Neuron (in vitro differentiated cells): Measurements from ENCODE around the gene SGSH.

Source experiments
- H2AFZ ChIP-seq: one replicate; pipeline ENCODE4 v1.6.1; 2013; ENCODE audit warnings: low read depth, mild to moderate bottlenecking, inconsistent platforms, low read length, moderate library complexity
- H3K27me3 ChIP-seq: one replicate; pipeline ENCODE4 v1.6.1; 2013; ENCODE audit warnings: low read length; ENCODE audit not compliant: insufficient read depth
- H3K36me3 ChIP-seq: one replicate; pipeline ENCODE4 v1.6.1; 2013; ENCODE audit warnings: low read length; ENCODE audit not compliant: insufficient read depth
- H3K4me1 ChIP-seq: one replicate; pipeline ENCODE4 v1.6.1; 2013; ENCODE audit warnings: low read length; ENCODE audit not compliant: insufficient read depth
- H3K4me3 ChIP-seq: 2 replicates; pipeline ENCODE4 v1.5.1; 2013; ENCODE audit warnings: mild to moderate bottlenecking, low read length, moderate library complexity
- H3K9me3 ChIP-seq: one replicate; pipeline ENCODE4 v1.6.1; 2013; ENCODE audit warnings: low read length

Gene SGSH

DNA sequence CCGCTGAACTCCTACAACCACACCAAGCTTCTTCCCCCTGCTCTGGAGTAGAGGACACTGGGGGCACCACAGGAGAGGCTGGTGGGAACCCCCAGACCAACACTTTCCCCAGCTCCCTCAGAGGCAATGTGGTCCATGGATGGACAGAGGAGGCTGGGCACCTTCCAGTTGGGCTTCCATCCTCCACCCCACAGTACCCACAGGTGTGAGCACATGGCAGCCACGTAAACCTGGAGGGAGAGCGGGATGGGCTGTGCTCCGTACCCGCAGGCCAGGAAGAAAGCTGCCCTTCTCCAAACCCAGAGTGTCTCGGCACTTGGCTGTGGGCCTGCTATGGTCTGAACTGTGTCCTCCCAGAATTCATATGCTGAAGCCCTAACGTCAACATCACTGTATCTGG lies 1.7 kb downstream of the SGSH start:
- H3K4me3 ChIP-seq = no peak overlapping the region
- no peaks in the 10 kb centered on the region for H3K9me3 ChIP-seq
- H3K36me3 ChIP-seq = peaks cover 14% of the 10 kb centered on the region
- H3K27me3 ChIP-seq = no peaks in the 10 kb centered on the region
- H2AFZ ChIP-seq = no peak overlapping the region
- peaks cover 17% of the 10 kb centered on the region for H3K4me1 ChIP-seq

DNA sequence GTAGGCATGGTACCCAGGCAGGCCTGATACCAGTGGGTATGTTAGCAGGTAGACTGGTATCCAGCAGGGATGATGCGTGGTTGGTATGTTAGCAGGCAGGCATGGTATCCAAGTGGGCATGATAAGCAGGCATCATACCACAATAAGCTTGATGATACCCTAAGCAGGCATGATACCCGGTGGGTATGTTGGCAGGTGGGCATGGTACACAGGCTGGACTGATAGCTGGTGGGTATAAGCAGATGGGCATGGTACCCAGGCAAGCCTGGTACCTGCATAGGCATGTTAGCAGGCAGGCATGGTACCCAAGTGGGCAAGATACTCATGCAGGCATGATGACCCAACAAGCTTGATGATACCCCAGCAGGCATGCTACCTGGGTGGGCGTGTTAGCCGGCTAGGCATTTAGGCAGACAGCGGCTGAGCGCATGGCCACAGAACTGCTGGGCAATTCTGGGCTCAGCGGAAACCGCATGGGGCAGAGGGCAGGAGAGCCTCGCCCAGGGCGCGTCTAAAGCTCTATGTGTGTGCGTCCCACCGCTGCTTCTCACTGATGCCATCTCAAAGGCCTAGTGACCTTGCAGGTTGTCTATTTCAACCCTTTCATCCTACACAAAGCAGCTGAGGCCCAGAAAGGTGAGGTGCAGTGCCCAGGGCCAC lies 2.3 kb downstream of the SGSH start:
- Histone ChIP-seq H3K27me3 (no peaks in the 10 kb centered on the region), H3K9me3 (no peaks in the 10 kb centered on the region), H2AFZ (no peak overlapping the region), H3K36me3 (peaks cover 17% of the 10 kb centered on the region), H3K4me1 (peaks cover 17% of the 10 kb centered on the region), H3K4me3 (no peak overlapping the region)

DNA sequence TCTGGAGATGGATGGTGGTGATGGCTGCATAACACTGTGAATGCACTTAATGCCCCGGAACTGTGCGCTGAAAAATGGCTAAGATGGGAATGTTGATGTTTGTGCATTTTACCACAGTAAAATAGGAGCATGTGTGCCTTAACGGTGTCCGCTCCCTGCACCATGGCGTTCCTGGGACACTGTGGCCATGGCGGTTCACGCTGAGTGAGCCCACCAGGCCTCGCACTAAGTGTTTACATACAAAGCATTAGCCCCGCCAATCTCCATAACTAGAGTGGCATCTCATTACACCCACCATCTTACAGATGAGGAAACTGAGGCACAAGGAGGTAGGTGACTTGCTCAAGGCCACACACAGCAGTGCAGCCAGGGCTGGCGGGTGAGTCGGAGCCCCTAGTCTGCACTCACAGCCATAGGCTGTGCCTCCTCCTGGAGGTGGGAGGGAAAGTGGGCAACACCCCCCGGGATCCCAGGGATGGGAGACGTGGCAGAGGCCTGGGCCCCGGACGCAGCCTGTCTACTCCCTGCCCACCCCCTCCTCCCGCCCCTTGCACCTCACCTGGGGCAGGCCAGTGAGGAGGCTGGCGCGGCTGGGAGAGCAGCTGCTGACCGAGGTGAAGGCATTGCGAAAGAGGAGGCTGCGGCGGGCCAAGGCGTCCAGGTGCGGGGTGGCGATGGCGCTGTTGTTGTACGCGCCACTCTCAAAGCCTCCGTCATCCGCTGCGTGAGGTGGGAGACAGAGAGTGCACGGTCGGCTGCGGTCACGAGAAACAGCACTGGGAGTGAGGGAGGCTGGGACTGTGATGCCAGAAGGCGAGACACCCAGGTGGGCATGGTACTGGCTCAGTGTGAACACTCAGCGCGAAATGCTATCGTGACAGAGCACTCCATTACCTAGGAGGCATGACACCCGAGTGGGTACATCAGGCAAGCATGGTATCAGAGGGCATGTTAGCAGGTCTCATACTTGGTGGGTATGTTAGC lies 3.4 kb downstream of the SGSH start:
- peaks cover 17% of the 10 kb centered on the region for H3K4me1 ChIP-seq
- no peak overlapping the region for H2AFZ ChIP-seq
- peaks cover 22% of the 10 kb centered on the region for H3K36me3 ChIP-seq
- H3K27me3 ChIP-seq = no peaks in the 10 kb centered on the region
- no peak overlapping the region for H3K4me3 ChIP-seq
- H3K9me3 ChIP-seq = no peaks in the 10 kb centered on the region

DNA sequence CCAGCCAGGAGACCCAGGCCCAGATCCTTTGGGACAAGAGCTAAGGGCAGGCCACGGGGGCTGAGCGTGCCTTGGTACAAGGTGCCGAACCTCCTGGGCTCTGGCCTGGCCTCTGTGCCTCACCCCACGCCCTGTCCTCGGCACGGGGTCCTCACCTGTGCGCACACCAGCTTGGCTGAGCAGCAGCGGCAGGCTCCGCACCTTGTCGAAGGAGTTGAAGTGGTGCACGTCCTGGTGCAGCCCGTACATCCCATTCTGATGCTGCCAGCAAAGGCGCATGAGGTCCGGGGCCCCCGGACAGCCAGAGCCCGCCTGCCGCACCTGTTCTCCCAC lies 5.3 kb downstream of the SGSH start:
- Histone ChIP-seq H3K27me3 (no peaks in the 10 kb centered on the region), H3K4me1 (peaks cover 8% of the 10 kb centered on the region), H3K9me3 (no peaks in the 10 kb centered on the region), H2AFZ (no peak overlapping the region), H3K36me3 (peaks cover 41% of the 10 kb centered on the region), H3K4me3 (no peak overlapping the region)

DNA sequence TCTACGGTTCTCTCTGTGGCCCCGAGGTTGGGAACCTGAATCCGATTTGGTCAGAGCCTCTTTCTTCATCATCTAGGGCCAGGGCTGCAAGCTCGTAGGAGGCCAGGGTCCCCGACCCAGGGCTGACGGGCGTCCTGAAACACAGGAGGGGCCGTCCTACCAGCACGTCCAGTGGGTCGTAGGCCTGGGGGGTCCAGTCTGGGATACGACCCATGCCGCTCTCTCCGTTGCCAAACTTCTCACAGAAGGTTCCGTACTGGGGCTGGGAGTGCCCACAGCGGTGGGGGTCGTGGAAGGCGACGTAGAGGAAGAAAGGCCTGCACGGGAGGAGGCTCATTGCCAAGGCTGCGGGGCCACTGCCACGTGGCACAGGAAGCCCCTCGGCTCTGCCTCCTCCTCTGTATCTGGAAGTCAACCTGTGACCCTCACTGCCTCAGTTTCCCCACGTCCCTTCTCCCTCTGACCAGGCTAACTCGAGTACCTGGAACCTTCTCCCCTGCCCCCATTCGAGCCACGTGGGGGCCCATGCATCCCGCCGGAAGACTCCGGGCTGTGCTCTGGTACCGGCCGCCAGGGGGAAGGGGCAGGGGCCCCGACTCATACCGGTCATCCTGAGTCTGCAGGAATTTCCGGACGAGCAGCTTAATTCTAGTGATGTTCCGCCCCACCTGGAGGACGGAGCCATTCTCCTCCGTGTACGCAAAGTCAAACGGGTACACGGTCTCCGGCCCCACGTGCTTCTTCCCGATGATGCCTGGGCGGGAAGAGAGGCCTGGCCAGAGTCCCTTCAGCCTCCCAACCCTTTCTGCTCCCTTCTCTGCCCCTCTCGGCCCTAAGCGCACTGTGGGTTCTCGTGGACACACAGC lies 5.9 kb downstream of the SGSH start:
- Histone ChIP-seq H3K4me1 (peaks cover 2% of the 10 kb centered on the region), H3K4me3 (no peak overlapping the region), H3K27me3 (no peaks in the 10 kb centered on the region), H3K36me3 (peaks cover 44% of the 10 kb centered on the region), H2AFZ (no peak overlapping the region), H3K9me3 (no peaks in the 10 kb centered on the region)

DNA sequence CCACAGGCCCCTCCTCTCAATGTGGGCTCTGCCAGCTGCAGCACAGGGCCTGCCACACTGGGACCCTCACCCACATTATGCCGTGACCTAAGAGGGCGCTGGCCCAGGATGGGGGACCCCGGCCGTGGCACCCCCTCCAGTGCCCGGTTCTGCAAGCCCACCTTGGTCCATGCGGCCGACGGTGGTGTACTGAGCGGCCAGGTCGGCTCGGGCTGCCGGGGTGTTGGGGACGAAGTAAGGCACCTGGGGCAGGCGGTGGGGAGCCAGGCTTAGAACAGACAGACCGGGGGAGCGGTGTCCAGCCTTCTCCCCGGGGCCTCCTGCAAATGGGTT lies 6.5 kb downstream of the SGSH start:
- Histone ChIP-seq H3K36me3 (peaks cover 48% of the 10 kb centered on the region), H3K4me3 (no peak overlapping the region), H2AFZ (no peak overlapping the region), H3K27me3 (no peaks in the 10 kb centered on the region), H3K4me1 (no peaks in the 10 kb centered on the region), H3K9me3 (no peaks in the 10 kb centered on the region)

DNA sequence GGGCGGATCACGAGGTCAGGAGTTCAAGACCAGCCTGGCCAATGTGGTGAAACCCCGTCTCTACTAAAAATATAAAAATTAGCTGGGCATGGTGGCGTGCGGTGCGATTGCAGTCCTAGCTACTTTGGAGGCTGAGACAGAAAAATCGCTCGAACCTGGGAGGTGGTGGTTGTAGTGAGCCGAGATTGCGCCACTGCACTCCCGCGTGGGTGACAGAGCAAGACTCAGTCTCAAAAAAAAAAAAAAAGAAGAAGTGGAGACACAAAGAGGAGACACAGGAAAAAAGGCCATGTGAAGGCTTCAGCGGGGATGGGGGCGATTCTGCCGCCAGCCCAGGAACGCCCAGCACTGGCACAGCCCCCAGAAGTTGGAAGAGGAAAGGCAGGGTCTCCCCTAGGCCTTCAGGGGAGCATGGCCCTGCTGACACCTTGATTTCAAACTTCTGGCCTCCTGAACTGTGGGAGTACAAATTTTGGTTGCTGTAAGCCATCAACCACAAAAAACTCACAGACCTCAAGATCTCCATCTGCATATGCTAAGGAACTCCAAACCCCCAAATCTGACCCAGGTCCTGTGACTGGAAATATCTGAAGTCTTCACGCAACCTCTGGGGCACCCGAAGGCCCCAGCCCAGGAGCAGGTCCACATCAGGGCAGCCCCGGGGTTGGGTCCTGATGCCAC lies 7.0 kb downstream of the SGSH start:
- H3K36me3 ChIP-seq = peaks cover 51% of the 10 kb centered on the region
- H3K4me3 ChIP-seq = no peak overlapping the region
- no peaks in the 10 kb centered on the region for H3K9me3 ChIP-seq
- no peaks in the 10 kb centered on the region for H3K27me3 ChIP-seq
- no peak overlapping the region for H2AFZ ChIP-seq
- no peaks in the 10 kb centered on the region for H3K4me1 ChIP-seq

DNA sequence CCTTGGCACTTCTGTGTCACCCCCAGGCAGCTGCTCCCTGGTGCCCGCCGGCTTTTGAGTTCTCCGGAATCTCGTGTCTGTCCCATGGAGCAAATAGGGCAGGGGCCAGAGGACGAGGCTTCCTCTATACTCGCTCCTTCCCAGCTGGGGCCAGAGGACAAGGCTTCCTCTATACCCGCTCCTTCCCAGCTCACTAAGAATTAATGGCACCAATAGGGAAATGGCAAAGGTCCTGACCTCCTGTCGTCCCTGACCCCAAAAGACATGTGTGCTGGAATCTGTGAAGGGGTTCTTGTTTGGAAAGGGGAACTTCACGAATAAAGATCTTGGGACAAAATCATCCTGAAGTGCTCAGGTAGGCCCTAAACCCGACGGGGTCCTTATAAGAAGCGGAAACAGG lies 7.6 kb downstream of the SGSH start:
- Histone ChIP-seq H3K4me1 (no peaks in the 10 kb centered on the region), H2AFZ (no peak overlapping the region), H3K4me3 (no peak overlapping the region), H3K36me3 (peaks cover 51% of the 10 kb centered on the region), H3K27me3 (no peaks in the 10 kb centered on the region), H3K9me3 (no peaks in the 10 kb centered on the region)

DNA sequence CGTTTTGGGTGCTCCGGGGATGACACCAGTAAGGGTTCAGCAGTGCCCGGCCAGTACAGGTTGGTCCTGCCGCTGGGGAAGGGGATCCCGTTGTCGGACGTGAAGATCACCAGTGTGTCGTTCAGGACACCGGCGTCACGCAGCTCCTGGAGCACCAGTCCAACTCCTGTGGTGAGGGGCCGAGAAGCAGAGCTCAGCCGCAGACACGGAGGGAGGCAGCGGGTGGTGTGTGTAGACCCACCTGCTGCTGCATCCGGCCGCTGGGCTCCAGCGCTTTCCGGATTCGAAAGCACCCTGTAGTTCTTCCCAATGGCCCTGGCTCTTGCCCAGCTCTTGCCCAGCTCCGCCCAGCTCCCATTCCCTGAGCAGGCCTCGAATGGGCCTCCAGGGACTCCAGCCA lies 8.0 kb downstream of the SGSH start:
- no peak overlapping the region for H3K4me3 ChIP-seq
- no peak overlapping the region for H2AFZ ChIP-seq
- H3K4me1 ChIP-seq = no peaks in the 10 kb centered on the region
- peaks cover 48% of the 10 kb centered on the region for H3K36me3 ChIP-seq
- H3K27me3 ChIP-seq = no peaks in the 10 kb centered on the region
- H3K9me3 ChIP-seq = no peaks in the 10 kb centered on the region

DNA sequence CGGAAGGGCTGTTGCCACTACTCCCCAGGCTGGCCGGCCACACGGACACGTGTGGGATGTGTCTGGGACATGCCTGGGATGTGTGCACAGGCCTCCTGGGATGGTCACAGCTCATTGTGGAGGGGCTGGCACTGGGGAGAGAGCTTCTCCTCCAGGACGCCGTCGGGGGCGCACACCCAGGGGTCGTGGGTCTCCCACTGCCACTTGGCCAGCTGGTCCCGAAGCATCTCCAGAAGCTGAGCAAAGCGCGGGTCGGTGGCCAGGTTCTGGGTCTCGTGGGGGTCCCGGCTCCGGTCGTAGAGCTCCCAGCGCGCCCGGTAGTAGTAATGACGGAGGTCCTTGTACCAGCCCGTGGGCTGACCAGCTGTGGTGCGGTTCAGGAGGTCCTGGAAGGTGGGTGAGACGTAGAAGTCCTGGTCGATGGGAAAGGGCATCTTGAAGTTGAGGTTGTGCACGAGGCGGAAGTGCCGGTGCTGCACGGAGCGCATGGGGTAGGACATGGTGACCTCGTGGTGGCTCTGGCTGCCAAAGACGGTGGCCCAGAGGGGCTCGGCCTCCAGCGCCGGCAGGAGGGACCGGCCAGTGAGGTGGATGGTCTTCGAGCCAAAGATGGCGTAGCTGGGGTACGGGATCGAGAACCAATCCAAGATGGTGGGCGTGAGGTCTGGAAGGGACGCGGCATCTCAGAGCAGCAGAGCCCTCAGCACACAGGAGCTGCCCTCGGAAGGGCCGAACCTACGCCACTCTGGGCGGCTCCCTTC lies 9.6 kb downstream of the SGSH start:
- Histone ChIP-seq H3K9me3 (no peaks in the 10 kb centered on the region), H3K4me3 (no peak overlapping the region), H2AFZ (no peak overlapping the region), H3K4me1 (no peaks in the 10 kb centered on the region), H3K27me3 (no peaks in the 10 kb centered on the region), H3K36me3 (peaks cover 42% of the 10 kb centered on the region)

DNA sequence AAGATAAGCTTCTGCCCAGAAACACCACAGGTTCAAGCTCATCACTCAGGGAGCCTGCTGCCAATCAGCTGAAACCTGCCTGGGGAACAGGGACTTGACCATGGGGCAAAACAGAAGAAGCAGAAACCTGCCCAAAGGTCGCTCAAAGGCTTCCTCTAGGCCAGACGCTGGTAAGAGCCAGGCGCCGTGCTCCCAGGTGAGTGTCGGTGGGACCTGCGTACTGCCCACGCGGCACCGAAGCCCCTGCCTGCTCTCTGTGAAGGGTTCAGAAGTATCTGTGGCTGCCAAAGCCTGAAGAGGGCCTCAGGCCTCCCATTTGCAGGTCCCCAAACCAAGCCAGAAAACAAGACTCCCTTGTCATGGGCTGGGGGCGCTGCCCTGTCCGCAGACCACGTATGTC lies 10.4 kb downstream of the SGSH start:
- Histone ChIP-seq H3K4me3 (no peak overlapping the region), H3K36me3 (peaks cover 38% of the 10 kb centered on the region), H3K4me1 (no peaks in the 10 kb centered on the region), H3K9me3 (no peaks in the 10 kb centered on the region), H3K27me3 (no peaks in the 10 kb centered on the region), H2AFZ (no peak overlapping the region)

DNA sequence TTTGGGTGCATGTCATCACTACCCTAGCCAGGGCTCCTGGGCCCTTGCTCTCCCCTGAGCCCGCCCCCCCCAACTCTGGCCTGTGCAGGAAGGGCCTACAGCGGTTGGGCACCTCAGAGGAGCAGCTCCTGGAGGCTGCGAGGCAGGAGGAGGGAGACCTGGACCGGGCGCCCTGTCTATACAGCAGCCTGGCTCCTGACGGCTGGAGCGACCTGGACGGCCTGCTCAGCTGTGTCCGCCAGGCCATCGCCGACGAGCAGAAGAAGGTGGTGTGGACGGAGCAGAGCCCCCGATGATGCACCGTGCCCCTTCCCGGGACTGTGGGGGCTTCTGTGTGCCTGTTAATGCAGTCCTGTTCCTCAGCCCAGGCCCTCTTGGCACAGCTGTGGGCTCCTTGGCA lies 12.1 kb downstream of the SGSH start:
- H3K27me3 ChIP-seq = no peaks in the 10 kb centered on the region
- H3K9me3 ChIP-seq = no peaks in the 10 kb centered on the region
- no peak overlapping the region for H3K4me3 ChIP-seq
- H3K36me3 ChIP-seq = peaks cover 34% of the 10 kb centered on the region
- no peaks in the 10 kb centered on the region for H3K4me1 ChIP-seq
- no peak overlapping the region for H2AFZ ChIP-seq
